SU-DHL-6 (cell line): Measurements from ENCODE around the gene ZWILCH.

Experiments used
- CTCF ChIP-seq: fragments of 200-600 bp; sonication (generic); IDR thresholded peaks from one replicate; pipeline ENCODE4 v1.5.1; 2017; ENCODE audit warnings: antibody characterized with exemption, mild to moderate bottlenecking, low read length, moderate library complexity; ENCODE audit not compliant: insufficient read depth, poor library complexity, severe bottlenecking
- EZH2phosphoT487 ChIP-seq: fragments of 200-600 bp; sonication (generic), shearing (Covaris generic); conservative IDR thresholded peaks from 2 replicates; pipeline ENCODE4 v1.6.1; 2018; ENCODE audit warnings: mild to moderate bottlenecking, antibody characterized with exemption, low read length, moderate library complexity, mixed read lengths

DNA sequence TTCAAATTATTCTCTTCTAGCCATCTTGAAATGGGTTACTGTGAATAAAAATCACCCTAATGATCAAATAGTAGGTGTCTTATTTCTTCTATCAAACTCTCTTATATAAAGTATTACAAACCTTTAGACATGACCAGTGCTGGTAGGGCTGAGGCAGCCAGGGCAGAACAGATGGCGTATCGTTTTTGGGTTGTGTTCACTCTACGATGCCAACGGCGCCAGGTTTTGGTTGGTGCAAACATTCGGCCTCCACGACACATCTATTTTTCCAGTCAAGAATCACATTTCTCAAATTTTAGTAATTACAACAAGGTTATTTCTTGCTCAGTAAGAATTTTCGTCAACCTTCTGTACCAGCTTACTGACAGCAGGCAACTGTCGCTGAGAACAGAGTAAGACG is 2.6 kb upstream of the ZWILCH start:
- TF ChIP-seq CTCF (no peak), EZH2phosphoT487 (no peak)
